HFF-Myc (cell line): ENCODE data around the gene UMAD1.

Source experiments
- DNase-seq: peaks from one replicate; pipeline ENCODE4 v3.0.0-alpha.2; 2011; ENCODE audit warnings: low read depth; ENCODE audit errors: extremely low read depth
- H3K4me3 ChIP-seq: replicated peaks from 2 replicates; pipeline ENCODE4 v1.5.1; 2011; ENCODE audit warnings: low read depth, mild to moderate bottlenecking, control low read depth, low read length
- CTCF ChIP-seq: IDR thresholded peaks from 2 replicates; pipeline ENCODE4 v1.5.1; 2012; ENCODE audit warnings: mild to moderate bottlenecking, low read depth, low read length, control low read depth; ENCODE audit errors: missing control alignments

The UMAD1 gene

DNA sequence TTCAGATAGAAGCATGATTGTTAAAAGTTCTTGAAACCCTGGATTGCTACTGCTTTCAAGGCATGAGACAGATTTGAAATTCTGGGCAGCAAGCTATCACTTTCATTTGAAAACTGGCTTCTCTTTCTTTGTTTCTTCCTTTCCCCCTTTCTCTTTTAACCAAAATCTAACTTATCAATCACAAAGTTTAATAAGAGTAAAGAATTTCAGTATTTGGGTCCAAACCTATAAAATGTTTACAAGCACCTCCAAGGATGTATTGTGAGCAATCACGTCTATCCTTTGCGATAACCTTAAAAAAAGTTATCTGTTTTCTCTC lies 99.4 kb downstream of the UMAD1 start:
- TF ChIP-seq CTCF, result no peak
- no peak overlapping the region for H3K4me3 ChIP-seq
- no peak for DNase-seq

DNA sequence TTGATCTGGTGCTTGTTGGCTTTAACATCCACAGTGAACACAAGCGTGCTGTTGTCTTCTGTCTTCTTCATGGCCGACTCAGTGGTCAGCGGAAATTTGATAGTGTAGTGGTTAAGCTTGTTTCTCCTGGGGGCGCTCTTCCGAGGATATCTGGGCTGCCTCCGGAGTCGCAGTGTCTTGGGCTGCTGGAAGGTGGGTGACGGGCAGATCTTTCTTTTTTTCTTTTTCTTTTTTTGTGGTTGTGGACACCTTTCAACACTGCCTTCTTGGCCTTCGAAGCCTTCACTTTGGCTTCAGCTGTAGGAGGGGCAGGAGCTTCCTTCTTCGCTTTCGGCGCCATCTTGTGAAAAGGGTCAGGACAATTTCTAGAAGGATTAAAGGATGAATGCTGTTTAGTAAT lies 101.7 kb downstream of the UMAD1 start:
- DNase-seq, result no peak
- no peak overlapping the region for H3K4me3 ChIP-seq
- no peak for TF ChIP-seq CTCF

GRCh38 chr7:7745258-7745657 lies 104.7 kb downstream of the UMAD1 start:
- TF ChIP-seq CTCF, result no peak
- no peak for DNase-seq
- no peak overlapping the region for H3K4me3 ChIP-seq

DNA sequence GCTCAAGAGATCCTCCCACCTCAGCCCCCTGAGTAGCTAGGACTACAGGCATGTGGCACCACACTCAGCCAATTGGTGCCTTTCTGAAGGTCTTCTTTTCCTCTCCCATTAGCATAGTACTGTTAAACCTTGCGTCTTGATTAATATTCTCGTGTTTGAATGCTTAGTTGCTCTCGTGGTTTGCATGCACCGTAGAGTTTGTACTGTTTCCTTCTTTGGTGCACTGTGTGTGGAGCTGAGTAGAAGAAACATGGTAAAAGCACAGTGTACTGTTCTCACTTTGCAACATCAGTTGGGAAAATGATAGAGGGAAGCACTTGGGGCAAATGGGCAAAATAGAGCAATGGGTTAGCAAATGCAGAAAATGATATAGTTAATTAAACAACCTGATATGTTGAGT lies 105.4 kb downstream of the UMAD1 start:
- no peak overlapping the region for H3K4me3 ChIP-seq
- no peak for DNase-seq
- no peak for TF ChIP-seq CTCF

GRCh38 chr7:7746458-7746857 lies 105.9 kb downstream of the UMAD1 start:
- H3K4me3 ChIP-seq, result no peak overlapping the region
- DNase-seq, result no peak
- TF ChIP-seq CTCF, result no peak

DNA sequence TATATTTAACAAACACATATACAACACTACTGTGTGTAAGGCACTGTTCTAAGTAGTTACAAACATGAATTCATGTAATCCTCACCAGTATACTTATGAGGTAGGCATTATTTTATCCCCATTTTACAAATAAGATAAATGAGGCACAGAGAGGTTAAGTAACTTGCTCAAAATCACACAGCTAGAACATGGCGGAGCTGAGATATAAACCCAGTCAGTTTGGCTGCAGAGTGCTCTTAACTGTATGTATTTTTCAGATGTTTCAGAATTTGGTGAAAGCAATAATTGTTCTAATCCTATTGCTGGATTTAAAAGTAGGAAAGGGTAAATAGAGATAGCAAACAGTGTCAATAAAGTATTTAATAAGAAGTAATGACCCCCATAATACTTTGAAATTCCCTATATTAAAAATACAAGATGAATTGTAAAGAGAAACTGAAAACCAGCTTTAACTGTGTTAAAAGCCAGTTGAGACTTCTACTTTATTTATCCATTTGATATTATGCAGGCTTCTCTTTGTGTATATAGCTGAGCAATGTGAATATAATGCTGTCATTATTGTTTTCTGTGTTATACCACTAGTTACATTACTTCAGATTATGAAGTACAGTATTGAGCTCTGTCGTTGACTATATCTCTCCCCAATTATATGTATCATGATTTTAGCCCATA lies 110.2 kb downstream of the UMAD1 start:
- DNase-seq, result no peak
- TF ChIP-seq CTCF, result no peak
- no peak overlapping the region for H3K4me3 ChIP-seq

GRCh38 chr7:7751243-7752092 lies 110.9 kb downstream of the UMAD1 start:
- DNase-seq, result no peak
- no peak for TF ChIP-seq CTCF
- H3K4me3 ChIP-seq, result no peak overlapping the region
